HepG2 (cell line): Measurements from ENCODE around the gene AP5Z1. TPM values are rescaled to one million over a fixed set of nuclear protein-coding genes. Genes with fewer than 3 reads are reported as not detected.

Experiments used
- ATAC-seq: fragments of 200-7000 bp; cut with Tn5 transposase; 3 replicates; pipeline ENCODE4 v1.9.1; 2020; ENCODE audit warnings: mild to moderate bottlenecking, moderate library complexity
- BruUV-seq: library from RNA; stranded (reverse); fragments of 400-500 nt; replicated peaks from 2 replicates; lab custom pipeline; 2021; lab: Mats Ljungman, UMichigan
- CTCF ChIA-PET: fragments of 300-600 bp; formaldehyde crosslinking; extraction: SDS; loops from one replicate; lab custom pipeline; 2021; ENCODE audit warnings: low total read pairs, inconsistent platforms, low intra/inter-chr PET ratio; lab: Yijun Ruan, JAX
- POLR2A ChIA-PET: fragments of 350-600 bp; sonication (Branson Sonifier 250); formaldehyde crosslinking; loops from one replicate; lab custom pipeline; 2020; ENCODE audit warnings: antibody characterized with exemption, inconsistent platforms; lab: Yijun Ruan, JAX
- DNase-seq: peaks from one replicate; pipeline ENCODE4 v3.0.0-alpha.2; 2015; ENCODE audit warnings: low spot score
- FAIRE-seq: peaks from 3 replicates; lab custom pipeline; 2011; peaks lifted over from hg19 to GRCh38; lab: Jason Lieb, UNC
- H2AFZ ChIP-seq: one replicate; pipeline ENCODE4 v1.6.1; 2011; ENCODE audit warnings: low read length, inconsistent platforms
- H3K27ac ChIP-seq: fragments of 300-600 bp; 3 replicates; pipeline ENCODE4 v1.8.0; 2011; ENCODE audit warnings: mixed run types, mild to moderate bottlenecking, mixed read lengths, low read length, inconsistent platforms; ENCODE audit not compliant: insufficient read depth; ENCODE audit errors: extremely low read length
- H3K27me3 ChIP-seq, 2 experiments: fragments of 200-600 bp in 1 of 2; 2 replicates in 1 of 2; 3 replicates in 1 of 2; pipeline versions ENCODE4 v1.6.0 to v1.8.0; 2011; ENCODE audit warnings: low read length in 2 of 2, mild to moderate bottlenecking in 2 of 2, moderate library complexity in 2 of 2, inconsistent platforms in 1 of 2; ENCODE audit not compliant: insufficient read depth in 2 of 2, control insufficient read depth in 1 of 2
- H3K36me3 ChIP-seq, 2 experiments: fragments of 200-600 bp in 1 of 2; replicated peaks in 1 of 2; 2 replicates in 1 of 2; 3 replicates in 1 of 2; pipeline versions ENCODE4 v1.5.1 to v1.8.0; 2011; ENCODE audit warnings: low read length in 2 of 2, inconsistent platforms in 1 of 2; ENCODE audit not compliant: insufficient read depth in 2 of 2, control insufficient read depth in 1 of 2
- H3K4me1 ChIP-seq: 2 replicates; pipeline ENCODE4 v1.5.1; 2012; ENCODE audit warnings: low read length, inconsistent platforms; ENCODE audit not compliant: insufficient read depth
- H3K4me2 ChIP-seq: 2 replicates; pipeline ENCODE4 v1.6.0; 2011; ENCODE audit warnings: low read depth, low read length, inconsistent platforms
- H3K4me3 ChIP-seq, 3 experiments: fragments of 200-600 bp in 1 of 3; sonication (generic), shearing (Covaris generic) in 1 of 3; replicated peaks in 1 of 3; 2 replicates each; pipeline ENCODE4 v1.5.1; 2011 to 2016; ENCODE audit warnings: low read length in 3 of 3, inconsistent platforms in 2 of 3, low read depth in 2 of 3, mild to moderate bottlenecking in 2 of 3, control low read depth in 1 of 3, mixed read lengths in 1 of 3; ENCODE audit not compliant: insufficient read depth in 1 of 3
- H3K79me2 ChIP-seq: one replicate; pipeline ENCODE4 v1.6.1; 2011; ENCODE audit warnings: low read length, inconsistent platforms; ENCODE audit not compliant: insufficient read depth
- H3K9ac ChIP-seq: 2 replicates; pipeline ENCODE4 v1.6.0; 2011; ENCODE audit warnings: mild to moderate bottlenecking, low read depth, low read length, inconsistent platforms; ENCODE audit not compliant: insufficient read depth
- H3K9me3 ChIP-seq: 2 replicates; pipeline ENCODE4 v1.5.1; 2012; ENCODE audit warnings: mild to moderate bottlenecking, low read length
- H4K20me1 ChIP-seq: 2 replicates; pipeline ENCODE4 v1.6.0; 2011; ENCODE audit warnings: inconsistent platforms, mild to moderate bottlenecking, low read length, moderate library complexity; ENCODE audit not compliant: insufficient read depth
- ASH2L ChIP-seq: fragments of 300-600, 200-600 bp; sonication (generic); IDR thresholded peaks from 2 replicates; pipeline ENCODE4 v1.7.0; 2017; ENCODE audit warnings: low read depth, mild to moderate bottlenecking, moderate library complexity, mixed read lengths, low read length; ENCODE audit not compliant: insufficient read length
- HNRNPLL ChIP-seq: fragments of 200-400 bp; formaldehyde crosslinking; IDR thresholded peaks from 2 replicates; pipeline ENCODE4 v1.6.1; 2017; ENCODE audit warnings: mild to moderate bottlenecking, low read depth, low read length; ENCODE audit not compliant: poor library complexity, severe bottlenecking
- KDM1A ChIP-seq: IDR thresholded peaks from 2 replicates; pipeline ENCODE4 v1.6.1; 2016; ENCODE audit warnings: missing compliant biosample characterization
- KDM4B ChIP-seq: sonication (generic); formaldehyde crosslinking; IDR thresholded peaks from 2 replicates; pipeline ENCODE4 v1.4.0; 2020; ENCODE audit warnings: missing genetic modification reagents
- KDM5B ChIP-seq: sonication (generic); formaldehyde crosslinking; IDR thresholded peaks from 2 replicates; pipeline ENCODE4 v1.4.0; 2020; ENCODE audit warnings: missing genetic modification reagents, mild to moderate bottlenecking, borderline replicate concordance
- MXD4 ChIP-seq: IDR thresholded peaks from 2 replicates; pipeline ENCODE4 v1.6.1; 2016; ENCODE audit warnings: mild to moderate bottlenecking, missing biosample characterization, missing genetic modification reagents
- MXI1 ChIP-seq: IDR thresholded peaks from 3 replicates; pipeline ENCODE4 v1.6.1; 2012; ENCODE audit warnings: low read depth, low read length, inconsistent platforms, borderline replicate concordance
- PHF8 ChIP-seq: sonication (generic); formaldehyde crosslinking; IDR thresholded peaks from 2 replicates; pipeline ENCODE4 v1.5.0; 2020; ENCODE audit warnings: missing genetic modification reagents
- POLR2A ChIP-seq, 2 experiments: IDR thresholded peaks; 2 replicates each; pipeline ENCODE4 v1.6.1; 2011; ENCODE audit warnings: low read depth in 2 of 2, low read length in 2 of 2, mild to moderate bottlenecking in 1 of 2, moderate library complexity in 1 of 2; ENCODE audit not compliant: insufficient read depth in 1 of 2
- RCOR2 ChIP-seq: IDR thresholded peaks from 2 replicates; pipeline ENCODE4 v1.6.1; 2016; ENCODE audit warnings: missing biosample characterization, missing genetic modification reagents
- SMAD3 ChIP-seq: sonication (generic); formaldehyde crosslinking; IDR thresholded peaks from 2 replicates; pipeline ENCODE4 v1.4.0; 2020; ENCODE audit warnings: missing genetic modification reagents
- WGBS: methylation state at CpG from one replicate; pipeline ENCODE4 v1.1.6; 2017; ENCODE audit warnings: low lambda C conversion rate; 5-methylcytosine and 5-hydroxymethylcytosine counted together
- in situ Hi-C: cut with HindIII; loops from 2 replicates; pipeline ENCODE4 v1.10.0; 2017; ENCODE audit warnings: low pct_unique_long_range_greater_than_20kb; ENCODE audit not compliant: extremely low pct_ligation_motif_present
- intact Hi-C: fragments of 100-400 bp; cut with micrococcal nuclease; formaldehyde crosslinking; loops from one replicate; pipeline ENCODE4 v1.10.0; 2022; ENCODE audit not compliant: unreplicated experiment
- polyA plus RNA-seq, 8 experiments: library from polyadenylated mRNA; depleted of rRNA in 3 of 8; stranded (reverse) in 7 of 8; unstranded in 1 of 8; fragments of >200 nt; fragmentation: Illumina TruSeq in 4 of 8; extraction: Trizol in 4 of 8; gene quantifications; 2 replicates each; pipeline versions ENCODE4 v1.2.1 to v1.2.3, GENCODE V29; 2011 to 2016; ENCODE audit warnings: low read depth in 4 of 8, missing spikeins in 1 of 8, mixed read lengths in 1 of 8; ENCODE audit not compliant: insufficient read depth in 1 of 8
- total RNA-seq, 5 experiments: library from RNA; depleted of rRNA; stranded (reverse); fragments of >200 nt; fragmentation: Illumina TruSeq; extraction: Trizol; gene quantifications; 2 replicates each; pipeline ENCODE4 v1.2.3, GENCODE V29; 2016; ENCODE audit warnings: low read depth in 1 of 5
- TF ChIP-seq, protein P1 (sequence below): sonication (generic); formaldehyde crosslinking; IDR thresholded peaks from 2 replicates; pipeline ENCODE4; 2020; ENCODE audit warnings: missing genetic modification reagents, mild to moderate bottlenecking, borderline replicate concordance
- TF ChIP-seq, protein P2 (sequence below): sonication (generic); formaldehyde crosslinking; IDR thresholded peaks from 2 replicates; pipeline ENCODE4 v1.5.1; 2020; ENCODE audit warnings: mild to moderate bottlenecking, missing genetic modification reagents, moderate library complexity
- TF ChIP-seq, protein P3 (sequence below): sonication (generic); formaldehyde crosslinking; IDR thresholded peaks from 2 replicates; pipeline ENCODE4 v1.9.0; 2022; ENCODE audit warnings: missing genetic modification reagents, mild to moderate bottlenecking, borderline replicate concordance

The AP5Z1 gene
- total and polyA plus RNA-seq, 2 of the 13 experiments (the other 11 are each of a cell fraction or from before 2014, with no cell fraction given) = 9.3 to 15.1 TPM

DNA sequence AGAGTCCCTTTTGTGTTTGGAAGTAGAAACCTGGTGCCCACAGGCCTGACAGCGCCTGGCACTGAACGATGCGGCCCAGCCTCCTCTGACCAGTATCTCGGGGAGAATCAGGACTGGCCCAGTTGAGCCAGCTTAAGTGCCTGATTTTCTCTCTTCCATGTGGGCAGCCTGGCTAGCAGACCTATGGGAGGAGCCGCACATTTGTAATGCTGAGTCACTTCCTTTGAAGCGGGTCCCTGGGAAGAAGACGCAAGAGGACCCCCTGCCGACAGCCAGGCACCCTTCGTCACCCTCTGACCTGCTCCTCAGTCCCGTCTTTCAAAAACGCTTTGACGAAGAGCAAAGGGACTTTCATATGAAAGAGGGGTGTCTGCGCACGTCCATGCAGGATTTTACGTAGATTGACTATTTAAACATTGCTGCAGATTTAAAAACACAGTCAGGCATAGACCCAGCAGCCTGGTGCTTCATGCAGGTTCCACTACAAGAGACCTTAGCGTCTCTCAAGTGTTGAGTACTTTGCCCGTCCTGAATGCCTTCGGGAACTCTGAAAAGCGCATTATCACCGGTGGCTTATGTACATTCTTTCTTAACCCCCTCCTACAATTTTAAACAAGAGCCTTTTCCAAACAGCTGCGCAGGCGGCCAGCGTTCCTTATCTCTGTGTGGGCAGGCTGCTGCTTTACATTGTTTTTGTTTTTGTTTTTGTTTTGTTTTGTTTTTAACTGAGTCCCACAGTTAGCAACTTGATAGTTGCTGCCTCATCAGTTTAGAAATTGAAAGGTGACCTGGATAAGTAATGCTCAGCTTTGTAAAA is 36.5 kb upstream of the AP5Z1 start:
- Histone ChIP-seq H3K4me2 (peak overlapping the region; percentile 69), H3K27ac (peak overlapping the region; percentile 83), H3K9me3 (no peaks in the 10 kb centered on the region), H3K4me1 (peaks cover 64% of the 10 kb centered on the region), H3K36me3 (peaks cover 14 to 33% of the 10 kb centered on the region in 2 experiments), H3K4me3 (peak overlapping the region; percentile 27 to 56 (median 36); a peak in 5 of 6 replicates), H3K27me3 (no peaks in the 10 kb centered on the region), H3K9ac (peak overlapping the region; percentile 53), H4K20me1 (peaks cover 4% of the 10 kb centered on the region; the same call in 1 of the 2 replicates), H2AFZ (no peak overlapping the region), H3K79me2 (peaks cover 39% of the 10 kb centered on the region)
- intact Hi-C loops (loop anchor here (2.0 to 5.0 kb wide), 2 partner anchors 26 to 57 kb away; partner anchors contain the start of gene FOXK1), in situ Hi-C loops (no loop called here)
- WGBS = under 1% methylated on average over 12 of the region's 23 CpGs
- ATAC-seq (peak; percentile 54), FAIRE-seq (no peak), DNase-seq (peak; percentile 77)
- CTCF ChIA-PET = no interaction called here
- TSS peak; percentile 64 for BruUV-seq
- POLR2A ChIA-PET = interaction anchor here (0.8 to 2.2 kb wide), 6 partner anchors 14 to 97 kb away, joined by 3 to 11 read pairs (median 5); partner anchors contain the start of gene AP5Z1
- TF ChIP-seq MXD4 (CRISPR knock-in tag) (peak; percentile 19; the same call in 1 of the 2 replicates), KDM1A (CRISPR knock-in tag) (peak; percentile 73; the same call in 1 of the 2 replicates), KDM4B (CRISPR knock-in tag) (no peak), MXI1 (peak; percentile 60; the same call in 1 of the 3 replicates), RCOR2 (0 out of 2 replicates have a peak, but pooled peaks have one; percentile 13), POLR2A (IDR thresholded peaks at IDR 0.05; ENCODE audit: insufficient read depth in 1 of 2, low read depth in 2 of 2, low read length in 2 of 2) (peak in 1 of 2 experiments; percentile 20; a peak in 1 of 4 replicates), ASH2L (peak; percentile 79), PHF8 (CRISPR knock-in tag) (no peak), SMAD3 (CRISPR knock-in tag) (no peak), HNRNPLL (peak; percentile 51), KDM5B (0 out of 2 replicates have a peak, but pooled peaks have one; percentile 12)
- TF ChIP-seq, protein P1, sequence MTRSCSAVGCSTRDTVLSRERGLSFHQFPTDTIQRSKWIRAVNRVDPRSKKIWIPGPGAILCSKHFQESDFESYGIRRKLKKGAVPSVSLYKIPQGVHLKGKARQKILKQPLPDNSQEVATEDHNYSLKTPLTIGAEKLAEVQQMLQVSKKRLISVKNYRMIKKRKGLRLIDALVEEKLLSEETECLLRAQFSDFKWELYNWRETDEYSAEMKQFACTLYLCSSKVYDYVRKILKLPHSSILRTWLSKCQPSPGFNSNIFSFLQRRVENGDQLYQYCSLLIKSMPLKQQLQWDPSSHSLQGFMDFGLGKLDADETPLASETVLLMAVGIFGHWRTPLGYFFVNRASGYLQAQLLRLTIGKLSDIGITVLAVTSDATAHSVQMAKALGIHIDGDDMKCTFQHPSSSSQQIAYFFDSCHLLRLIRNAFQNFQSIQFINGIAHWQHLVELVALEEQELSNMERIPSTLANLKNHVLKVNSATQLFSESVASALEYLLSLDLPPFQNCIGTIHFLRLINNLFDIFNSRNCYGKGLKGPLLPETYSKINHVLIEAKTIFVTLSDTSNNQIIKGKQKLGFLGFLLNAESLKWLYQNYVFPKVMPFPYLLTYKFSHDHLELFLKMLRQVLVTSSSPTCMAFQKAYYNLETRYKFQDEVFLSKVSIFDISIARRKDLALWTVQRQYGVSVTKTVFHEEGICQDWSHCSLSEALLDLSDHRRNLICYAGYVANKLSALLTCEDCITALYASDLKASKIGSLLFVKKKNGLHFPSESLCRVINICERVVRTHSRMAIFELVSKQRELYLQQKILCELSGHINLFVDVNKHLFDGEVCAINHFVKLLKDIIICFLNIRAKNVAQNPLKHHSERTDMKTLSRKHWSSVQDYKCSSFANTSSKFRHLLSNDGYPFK (CRISPR knock-in tag) = peak; percentile 24; the same call in 1 of the 2 replicates
- TF ChIP-seq, protein P2, sequence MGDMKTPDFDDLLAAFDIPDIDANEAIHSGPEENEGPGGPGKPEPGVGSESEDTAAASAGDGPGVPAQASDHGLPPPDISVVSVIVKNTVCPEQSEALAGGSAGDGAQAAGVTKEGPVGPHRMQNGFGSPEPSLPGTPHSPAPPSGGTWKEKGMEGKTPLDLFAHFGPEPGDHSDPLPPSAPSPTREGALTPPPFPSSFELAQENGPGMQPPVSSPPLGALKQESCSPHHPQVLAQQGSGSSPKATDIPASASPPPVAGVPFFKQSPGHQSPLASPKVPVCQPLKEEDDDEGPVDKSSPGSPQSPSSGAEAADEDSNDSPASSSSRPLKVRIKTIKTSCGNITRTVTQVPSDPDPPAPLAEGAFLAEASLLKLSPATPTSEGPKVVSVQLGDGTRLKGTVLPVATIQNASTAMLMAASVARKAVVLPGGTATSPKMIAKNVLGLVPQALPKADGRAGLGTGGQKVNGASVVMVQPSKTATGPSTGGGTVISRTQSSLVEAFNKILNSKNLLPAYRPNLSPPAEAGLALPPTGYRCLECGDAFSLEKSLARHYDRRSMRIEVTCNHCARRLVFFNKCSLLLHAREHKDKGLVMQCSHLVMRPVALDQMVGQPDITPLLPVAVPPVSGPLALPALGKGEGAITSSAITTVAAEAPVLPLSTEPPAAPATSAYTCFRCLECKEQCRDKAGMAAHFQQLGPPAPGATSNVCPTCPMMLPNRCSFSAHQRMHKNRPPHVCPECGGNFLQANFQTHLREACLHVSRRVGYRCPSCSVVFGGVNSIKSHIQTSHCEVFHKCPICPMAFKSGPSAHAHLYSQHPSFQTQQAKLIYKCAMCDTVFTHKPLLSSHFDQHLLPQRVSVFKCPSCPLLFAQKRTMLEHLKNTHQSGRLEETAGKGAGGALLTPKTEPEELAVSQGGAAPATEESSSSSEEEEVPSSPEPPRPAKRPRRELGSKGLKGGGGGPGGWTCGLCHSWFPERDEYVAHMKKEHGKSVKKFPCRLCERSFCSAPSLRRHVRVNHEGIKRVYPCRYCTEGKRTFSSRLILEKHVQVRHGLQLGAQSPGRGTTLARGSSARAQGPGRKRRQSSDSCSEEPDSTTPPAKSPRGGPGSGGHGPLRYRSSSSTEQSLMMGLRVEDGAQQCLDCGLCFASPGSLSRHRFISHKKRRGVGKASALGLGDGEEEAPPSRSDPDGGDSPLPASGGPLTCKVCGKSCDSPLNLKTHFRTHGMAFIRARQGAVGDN (CRISPR knock-in tag) = peak; percentile 57
- TF ChIP-seq, protein P3, sequence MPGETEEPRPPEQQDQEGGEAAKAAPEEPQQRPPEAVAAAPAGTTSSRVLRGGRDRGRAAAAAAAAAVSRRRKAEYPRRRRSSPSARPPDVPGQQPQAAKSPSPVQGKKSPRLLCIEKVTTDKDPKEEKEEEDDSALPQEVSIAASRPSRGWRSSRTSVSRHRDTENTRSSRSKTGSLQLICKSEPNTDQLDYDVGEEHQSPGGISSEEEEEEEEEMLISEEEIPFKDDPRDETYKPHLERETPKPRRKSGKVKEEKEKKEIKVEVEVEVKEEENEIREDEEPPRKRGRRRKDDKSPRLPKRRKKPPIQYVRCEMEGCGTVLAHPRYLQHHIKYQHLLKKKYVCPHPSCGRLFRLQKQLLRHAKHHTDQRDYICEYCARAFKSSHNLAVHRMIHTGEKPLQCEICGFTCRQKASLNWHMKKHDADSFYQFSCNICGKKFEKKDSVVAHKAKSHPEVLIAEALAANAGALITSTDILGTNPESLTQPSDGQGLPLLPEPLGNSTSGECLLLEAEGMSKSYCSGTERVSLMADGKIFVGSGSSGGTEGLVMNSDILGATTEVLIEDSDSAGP (CRISPR knock-in tag) = 0 out of 2 replicates have a peak, but pooled peaks have one; percentile 27
